GM11168 (cell line): Measurements from ENCODE around the gene NUP98.

Source experiments
- in situ Hi-C: fragments of 300-500 bp; cut with MboI; formaldehyde crosslinking; loops from one replicate; pipeline ENCODE4 v1.12.0; 2022; ENCODE audit warnings: low sequenced_read_pairs; ENCODE audit not compliant: unreplicated experiment

Gene NUP98

GRCh38 chr11:3745161-3745560 lies 52.2 kb downstream of the NUP98 start:
- in situ Hi-C loops, result no loop called here

GRCh38 chr11:3738723-3739122 lies 58.6 kb downstream of the NUP98 start:
- in situ Hi-C loops, result no loop called here

- in situ Hi-C loops, result no loop called here
Observed at GRCh38 chr11:3738241-3738640, 59.1 kb downstream of the NUP98 start.

- in situ Hi-C loops, result no loop called here
Observed at GRCh38 chr11:3737386-3737933, 59.9 kb downstream of the NUP98 start.

DNA sequence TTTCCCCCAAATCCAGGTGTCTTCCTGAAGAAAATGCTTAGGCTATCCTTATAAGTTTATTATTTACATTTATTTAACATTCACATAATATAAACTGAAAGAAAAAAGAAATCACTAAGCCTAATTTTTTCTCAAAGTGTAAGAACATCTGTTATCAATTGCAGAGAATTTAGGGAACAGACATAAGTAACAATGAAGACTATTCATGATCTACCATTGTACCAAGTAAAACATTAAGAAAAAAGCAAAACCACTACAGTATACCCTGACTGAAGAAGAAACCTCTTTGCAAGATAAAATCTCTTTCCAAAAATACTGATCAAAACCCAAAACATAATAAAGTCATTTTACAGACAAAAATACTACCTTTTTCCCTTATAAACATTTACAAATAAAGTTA lies 60.5 kb downstream of the NUP98 start:
- in situ Hi-C loops, result no loop called here

DNA sequence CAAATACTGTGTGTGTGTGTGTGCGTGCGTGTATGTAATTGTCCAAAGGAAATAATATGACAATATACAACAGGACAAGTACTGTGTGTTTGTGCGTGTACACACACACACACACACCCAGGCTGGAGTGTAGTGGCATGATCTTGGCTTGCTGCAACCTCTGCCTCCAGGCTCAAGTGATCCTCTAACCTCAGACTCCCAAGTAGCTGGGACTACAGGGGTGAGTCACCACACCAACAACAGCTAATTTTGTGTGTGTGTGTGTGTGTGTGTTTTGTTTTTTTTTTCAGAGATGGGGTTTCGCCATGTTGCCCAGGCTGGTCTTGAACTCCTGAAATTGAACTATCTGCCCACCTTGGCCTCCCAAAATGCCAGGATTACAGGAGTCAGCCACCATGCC lies 61.5 kb downstream of the NUP98 start:
- in situ Hi-C loops, result no loop called here

- in situ Hi-C loops, result no loop called here
Observed at GRCh38 chr11:3732671-3733436, 64.5 kb downstream of the NUP98 start.

DNA sequence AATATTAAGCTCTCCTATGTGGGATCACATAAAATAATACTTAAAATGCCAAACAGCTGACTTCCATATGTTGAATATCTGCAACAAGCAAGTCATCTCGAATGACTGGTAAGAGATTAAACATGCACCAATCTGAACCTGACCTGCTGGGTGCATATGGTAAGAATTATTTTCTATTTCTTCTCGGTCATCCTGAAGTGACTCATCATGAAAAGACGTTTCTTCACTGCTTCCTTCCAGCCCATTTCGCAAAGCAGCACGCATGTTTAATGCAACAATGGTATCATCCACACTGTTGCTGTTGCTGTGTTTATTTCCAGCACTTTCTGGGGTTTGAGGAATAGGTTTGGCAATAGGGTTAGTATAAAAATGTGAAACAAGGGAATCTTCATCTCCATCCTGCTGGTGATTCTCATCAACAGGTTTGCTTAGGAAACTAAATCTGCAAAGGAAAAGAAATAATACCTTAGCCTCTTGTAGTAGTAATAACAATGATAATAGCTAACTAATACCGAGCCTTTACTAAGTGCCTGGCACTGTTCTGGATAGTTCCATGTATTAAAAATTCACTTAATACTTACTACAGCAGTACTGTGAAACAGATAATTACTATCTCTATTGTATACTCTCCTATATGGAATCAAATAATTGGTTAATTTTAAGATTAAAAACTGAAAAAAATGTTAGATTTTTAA lies 74.2 kb downstream of the NUP98 start:
- in situ Hi-C loops, result no loop called here

DNA sequence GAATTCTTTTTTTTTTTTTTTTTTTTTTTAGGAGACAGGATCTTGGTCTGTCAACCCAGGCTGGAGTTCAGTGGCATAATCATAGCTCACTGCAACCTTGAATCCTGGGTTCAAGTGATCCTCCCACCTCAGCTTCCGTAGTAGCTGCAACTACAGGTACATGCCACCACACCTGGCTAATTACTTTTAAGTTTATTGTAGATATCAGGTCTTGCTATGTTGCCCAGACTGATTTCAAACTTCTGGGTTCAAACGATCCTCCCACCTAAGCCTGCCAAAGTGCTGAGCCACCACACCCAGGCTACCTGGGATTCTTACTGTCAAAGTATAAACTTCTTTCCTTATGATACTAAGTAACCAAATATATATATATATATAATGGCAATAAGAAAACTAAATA lies 75.3 kb downstream of the NUP98 start:
- in situ Hi-C loops, result no loop called here

DNA sequence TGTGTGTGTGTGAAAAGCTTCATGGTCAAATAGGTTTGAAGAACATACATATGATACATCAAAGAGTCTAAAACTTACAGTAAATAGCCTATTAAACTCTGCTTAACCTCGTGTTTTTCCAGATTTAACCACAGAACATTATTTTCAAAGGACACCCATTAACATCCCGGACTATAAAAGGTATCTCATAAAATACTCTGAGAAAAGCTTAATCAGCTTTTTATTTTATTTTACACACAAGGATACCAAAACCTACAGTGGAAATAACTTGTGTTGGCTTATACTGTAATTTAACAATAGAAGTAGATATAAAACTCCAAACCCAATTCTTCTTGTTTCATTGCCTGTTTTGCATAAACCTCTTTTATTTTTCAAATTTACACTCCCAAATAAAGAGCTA lies 76.4 kb downstream of the NUP98 start:
- in situ Hi-C loops, result no loop called here

DNA sequence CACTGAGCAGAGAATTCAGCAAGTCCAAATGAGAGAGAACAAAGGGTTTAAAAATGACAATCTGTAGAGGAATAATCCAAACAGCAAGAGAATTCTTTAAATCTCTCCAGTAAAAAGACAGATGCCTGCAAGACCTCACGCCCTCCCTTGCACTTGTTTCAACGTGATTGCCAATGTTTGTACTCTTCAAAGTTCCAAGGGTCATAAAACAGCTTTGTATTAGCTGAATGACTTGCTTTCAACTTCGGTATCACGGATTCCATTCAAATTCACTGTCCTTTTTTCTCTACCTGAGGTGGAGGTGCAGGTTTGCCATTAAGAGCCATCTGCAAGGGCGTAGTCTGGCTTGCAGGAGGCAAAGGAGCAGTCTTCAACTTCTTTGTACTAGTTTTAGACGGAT lies 85.1 kb downstream of the NUP98 start:
- in situ Hi-C loops, result no loop called here

DNA sequence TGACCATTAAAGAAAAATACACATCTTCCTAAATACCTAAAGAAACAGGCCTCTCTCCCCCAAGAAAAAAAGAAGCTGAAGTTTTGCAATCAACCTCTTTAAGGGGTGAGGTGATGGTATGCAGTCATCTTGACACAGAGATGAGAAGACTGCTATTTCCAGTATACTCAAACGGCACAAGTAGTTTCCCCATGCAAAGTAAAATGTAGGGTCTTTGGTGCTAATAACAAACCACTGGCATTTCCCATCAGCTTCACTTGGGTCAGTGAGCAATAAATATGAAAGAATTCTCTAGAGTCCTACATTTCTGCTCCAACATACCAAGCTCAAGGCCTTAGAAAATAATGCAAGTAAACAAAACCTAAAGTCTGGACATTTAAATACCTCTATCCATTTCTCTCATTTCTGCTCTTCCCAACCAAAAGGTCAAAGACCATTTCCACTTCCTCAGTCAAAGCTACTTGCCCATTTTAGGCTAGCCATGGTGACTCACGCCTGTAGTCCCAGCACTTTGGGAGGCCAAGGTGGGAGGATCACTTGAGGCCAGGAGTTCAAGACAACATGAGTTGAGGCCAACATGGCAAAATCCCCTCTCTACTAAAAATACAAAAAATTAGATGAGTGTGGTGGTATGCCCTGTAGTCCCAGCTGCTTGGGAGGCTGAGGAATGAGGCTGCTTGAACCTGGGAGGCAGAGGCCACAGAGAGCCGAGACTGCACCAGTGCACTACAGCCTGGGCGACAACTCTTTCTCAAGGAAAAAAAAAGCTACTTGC lies 86.7 kb downstream of the NUP98 start:
- in situ Hi-C loops, result no loop called here

- in situ Hi-C loops, result no loop called here
Observed at GRCh38 chr11:3709977-3710376, 87.4 kb downstream of the NUP98 start.

DNA sequence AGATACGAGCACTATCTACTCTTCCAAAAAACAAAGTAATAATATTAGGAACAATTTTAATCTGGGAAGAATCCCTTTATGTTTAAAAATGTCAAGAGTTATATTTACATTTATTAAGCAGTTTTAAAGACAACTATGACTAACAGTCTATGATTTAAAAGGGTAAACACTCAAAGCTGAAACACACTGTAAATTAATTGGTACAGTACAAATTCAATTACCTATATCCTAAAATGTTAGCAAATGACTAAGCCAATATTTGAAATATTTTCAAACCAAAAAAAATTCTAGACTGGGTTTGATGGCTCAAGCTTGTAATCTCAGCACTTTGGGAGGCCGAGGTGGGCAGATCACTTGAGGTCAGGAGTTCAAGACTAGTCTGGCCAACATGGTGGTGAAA lies 90.2 kb downstream of the NUP98 start:
- in situ Hi-C loops, result no loop called here

DNA sequence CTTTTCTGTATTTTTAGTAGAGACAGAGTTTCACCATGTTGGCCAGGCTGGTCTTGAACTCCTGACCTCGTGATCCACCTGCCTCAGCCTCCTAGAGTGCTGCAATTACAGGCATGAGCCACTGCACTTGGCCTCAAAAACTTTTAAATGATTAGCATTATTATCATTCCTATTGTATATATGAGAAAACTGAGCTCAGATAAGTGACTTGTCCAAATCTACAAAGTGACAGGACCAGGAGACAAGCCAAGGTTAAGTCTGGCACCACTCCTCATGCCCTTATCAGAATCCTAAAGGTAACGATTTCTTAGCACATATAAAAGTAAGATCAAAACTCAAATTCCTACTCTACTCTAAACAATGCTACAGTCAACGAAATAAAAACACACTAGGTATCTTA lies 94.0 kb downstream of the NUP98 start:
- in situ Hi-C loops, result no loop called here

- in situ Hi-C loops, result no loop called here
Observed at GRCh38 chr11:3700910-3701309, 96.4 kb downstream of the NUP98 start.

DNA sequence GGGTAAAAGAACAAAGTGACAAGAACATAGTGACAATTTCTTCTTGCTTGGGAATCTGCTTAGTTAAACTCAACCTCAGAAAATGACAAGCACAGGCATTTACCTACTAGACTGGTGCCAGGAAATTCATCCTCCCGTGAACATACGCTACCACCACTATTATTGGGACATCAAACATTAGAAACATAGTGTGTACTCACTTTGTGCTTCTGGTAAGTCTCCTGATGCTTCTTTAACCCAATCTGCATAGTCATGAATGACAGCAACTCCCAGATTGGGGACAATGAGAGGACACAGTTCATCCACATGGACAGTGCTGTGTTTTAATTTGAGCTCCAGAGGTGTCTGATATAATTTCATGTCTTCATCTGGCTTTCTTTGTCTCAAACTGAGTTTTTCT lies 96.9 kb downstream of the NUP98 start:
- in situ Hi-C loops, result no loop called here

GRCh38 chr11:3686751-3687150 lies 110.6 kb downstream of the NUP98 start:
- in situ Hi-C loops, result no loop called here

GRCh38 chr11:3685923-3686322 lies 111.4 kb downstream of the NUP98 start:
- in situ Hi-C loops, result no loop called here

DNA sequence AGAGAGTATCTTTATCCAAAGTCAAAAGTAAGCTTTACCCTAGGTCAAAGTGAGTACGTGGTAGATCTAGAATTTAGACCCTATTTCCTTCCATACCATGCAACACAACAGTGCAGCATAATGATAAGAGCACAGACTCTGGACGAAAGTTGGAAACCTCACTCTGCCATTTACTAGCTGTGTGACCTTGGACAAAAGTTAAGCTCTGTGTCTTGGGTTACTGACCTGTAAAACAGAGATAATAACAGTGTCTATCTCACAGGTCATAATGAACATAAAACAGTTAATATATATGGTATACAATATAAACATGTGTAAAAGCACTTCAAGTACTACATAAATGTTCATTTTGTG lies 112.6 kb downstream of the NUP98 start:
- in situ Hi-C loops, result no loop called here
